T-helper 2 cell treated with Interferon-gamma antibody and Interleukin-4, amounts not matched to agents 5 μg/mL and 100 μg/mL, for 36 hours (primary cell): ENCODE data around the gene TRIM41.
A peak's percentile ranks its signal among the peaks of the same experiment; 100 is the strongest.
"Not testable (repeated sequence)": the region's sequence is repeated elsewhere in the genome, so short reads cannot be mapped to it uniquely, and the experiment has no call there.

ENCODE experiments used
- DNase-seq: peaks from one replicate; pipeline ENCODE4 v3.0.0; 2021; ENCODE audit warnings: low spot score
- H3K27ac Mint-ChIP-seq: one replicate; pipeline ENCODE4 v1.8.0; 2021; ENCODE audit warnings: mild to moderate bottlenecking, mixed read lengths
- H3K27me3 Mint-ChIP-seq: one replicate; pipeline ENCODE4 v1.8.0; 2021; ENCODE audit warnings: low read depth, mixed read lengths
- H3K36me3 Mint-ChIP-seq: one replicate; pipeline ENCODE4 v1.8.0; 2021; ENCODE audit warnings: low read depth, mixed read lengths
- H3K4me1 Mint-ChIP-seq: one replicate; pipeline ENCODE4 v1.8.0; 2021; ENCODE audit warnings: low read depth, mixed read lengths
- H3K4me3 Mint-ChIP-seq: one replicate; pipeline ENCODE4 v1.8.0; 2022; ENCODE audit warnings: mild to moderate bottlenecking, moderate library complexity, mixed read lengths
- H3K9me3 Mint-ChIP-seq: one replicate; pipeline ENCODE4 v1.8.0; 2021; ENCODE audit warnings: mixed read lengths

TRIM41 gene

GRCh38 chr5:181199881-181200638 is 23.0 kb upstream of the TRIM41 start:
- no peak overlapping the region for H3K4me3 Mint-ChIP-seq
- H3K36me3 Mint-ChIP-seq, result peaks cover 2% of the 10 kb centered on the region
- no peak overlapping the region for H3K27ac Mint-ChIP-seq
- no peak for DNase-seq
- H3K27me3 Mint-ChIP-seq, result peaks cover 33% of the 10 kb centered on the region
- H3K9me3 Mint-ChIP-seq, result no peaks in the 10 kb centered on the region
- H3K4me1 Mint-ChIP-seq, result peaks cover 5% of the 10 kb centered on the region

- no peak for DNase-seq
- H3K4me3 Mint-ChIP-seq, result no peak overlapping the region
- H3K36me3 Mint-ChIP-seq, result peaks cover 2% of the 10 kb centered on the region
- H3K4me1 Mint-ChIP-seq, result peaks cover 9% of the 10 kb centered on the region
- H3K27ac Mint-ChIP-seq, result no peak overlapping the region
- H3K9me3 Mint-ChIP-seq, result no peaks in the 10 kb centered on the region
- H3K27me3 Mint-ChIP-seq, result peaks cover 38% of the 10 kb centered on the region
Observed at GRCh38 chr5:181200816-181201215, 22.3 kb upstream of the TRIM41 start.

- DNase-seq, result no peak
- Mint-ChIP-seq H3K27me3 (peaks cover 51% of the 10 kb centered on the region), H3K27ac (no peak overlapping the region), H3K4me1 (peaks cover 30% of the 10 kb centered on the region), H3K36me3 (peaks cover 6% of the 10 kb centered on the region), H3K4me3 (peak overlapping the region; percentile 86), H3K9me3 (no peaks in the 10 kb centered on the region)
Observed at GRCh38 chr5:181203093-181203711, 19.9 kb upstream of the TRIM41 start.

- Mint-ChIP-seq H3K4me3 (peak overlapping the region; percentile 86), H3K36me3 (peaks cover 6% of the 10 kb centered on the region), H3K27me3 (peaks cover 51% of the 10 kb centered on the region), H3K4me1 (peaks cover 31% of the 10 kb centered on the region), H3K27ac (no peak overlapping the region), H3K9me3 (no peaks in the 10 kb centered on the region)
- no peak for DNase-seq
Observed at GRCh38 chr5:181203777-181204112, 19.3 kb upstream of the TRIM41 start.

- Mint-ChIP-seq H3K4me3 (peak overlapping the region; percentile 86), H3K27me3 (peaks cover 51% of the 10 kb centered on the region), H3K4me1 (peaks cover 31% of the 10 kb centered on the region), H3K27ac (peak overlapping the region; percentile 72), H3K36me3 (peaks cover 6% of the 10 kb centered on the region), H3K9me3 (no peaks in the 10 kb centered on the region)
- no peak for DNase-seq
Observed at GRCh38 chr5:181204113-181204825, 18.8 kb upstream of the TRIM41 start.

GRCh38 chr5:181204826-181205760 is 18.0 kb upstream of the TRIM41 start, which contains the start of gene TRIM7:
TSS of gene TRIM7 (minus strand) at chr5:181205196. CDS start at chr5:181205110, 86 bp downstream.
- Mint-ChIP-seq H3K36me3 (peaks cover 6% of the 10 kb centered on the region), H3K4me1 (peaks cover 31% of the 10 kb centered on the region), H3K9me3 (no peaks in the 10 kb centered on the region), H3K27ac (peak within 1 kb of the TSS; percentile 72), H3K4me3 (peak within 1 kb of the TSS; percentile 86), H3K27me3 (peaks cover 48% of the 10 kb centered on the region)
- peak; percentile 38 for DNase-seq

- DNase-seq, result no peak
- Mint-ChIP-seq H3K9me3 (no peaks in the 10 kb centered on the region), H3K4me3 (peak overlapping the region; percentile 84), H3K27ac (peak overlapping the region; percentile 82), H3K36me3 (peaks cover 6% of the 10 kb centered on the region), H3K4me1 (peaks cover 31% of the 10 kb centered on the region), H3K27me3 (peaks cover 42% of the 10 kb centered on the region)
Observed at GRCh38 chr5:181205761-181206649, 17.1 kb upstream of the TRIM41 start.

GRCh38 chr5:181207214-181207959 is 15.7 kb upstream of the TRIM41 start:
- peak; percentile 79 for DNase-seq
- Mint-ChIP-seq H3K27me3 (peaks cover 35% of the 10 kb centered on the region), H3K27ac (peak overlapping the region; percentile 82), H3K9me3 (no peaks in the 10 kb centered on the region), H3K4me1 (peaks cover 35% of the 10 kb centered on the region), H3K4me3 (peak overlapping the region; percentile 84), H3K36me3 (peaks cover 4% of the 10 kb centered on the region)

- Mint-ChIP-seq H3K4me3 (peak overlapping the region; percentile 84), H3K4me1 (peaks cover 35% of the 10 kb centered on the region), H3K27ac (peak overlapping the region; percentile 82), H3K36me3 (peaks cover 4% of the 10 kb centered on the region), H3K27me3 (peaks cover 32% of the 10 kb centered on the region), H3K9me3 (no peaks in the 10 kb centered on the region)
- no peak for DNase-seq
Observed at GRCh38 chr5:181207960-181208253, 15.2 kb upstream of the TRIM41 start.

GRCh38 chr5:181209006-181209405 is 14.1 kb upstream of the TRIM41 start:
- H3K9me3 Mint-ChIP-seq, H3K36me3 Mint-ChIP-seq, H3K27ac Mint-ChIP-seq: not testable (repeated sequence)

GRCh38 chr5:181210148-181210547 is 12.9 kb upstream of the TRIM41 start:
- not testable (repeated sequence) for H3K9me3 Mint-ChIP-seq, H3K36me3 Mint-ChIP-seq, H3K27ac Mint-ChIP-seq, DNase-seq, H3K4me3 Mint-ChIP-seq
- Mint-ChIP-seq H3K27me3 (peaks cover 18% of the 10 kb centered on the region), H3K4me1 (peaks cover 32% of the 10 kb centered on the region)

More at GRCh38 chr5:181209006-181209405, 14.1 kb upstream of the TRIM41 start:
- H3K4me3 Mint-ChIP-seq, DNase-seq: not testable (repeated sequence)
- peaks cover 33% of the 10 kb centered on the region for H3K4me1 Mint-ChIP-seq
- H3K27me3 Mint-ChIP-seq, result peaks cover 21% of the 10 kb centered on the region

GRCh38 chr5:181210698-181211097 is 12.4 kb upstream of the TRIM41 start:
- not testable (repeated sequence) for H3K27ac Mint-ChIP-seq, H3K9me3 Mint-ChIP-seq, DNase-seq, H3K36me3 Mint-ChIP-seq, H3K4me3 Mint-ChIP-seq
- H3K27me3 Mint-ChIP-seq, result peaks cover 15% of the 10 kb centered on the region
- H3K4me1 Mint-ChIP-seq, result peaks cover 29% of the 10 kb centered on the region
